ENCODE data around the gene VPS8.
"Not testable (repeated sequence)": the region's sequence is repeated elsewhere in the genome, so short reads cannot be mapped to it uniquely, and the experiment has no call there.

The VPS8 gene

GRCh38 chr3:184872200-184872599, 60.2 kb downstream of the VPS8 start:
- DNase-seq (ENCODE audit: low read depth), result no peak

GRCh38 chr3:184873141-184873540, 61.2 kb downstream of the VPS8 start:
- no peak for DNase-seq (ENCODE audit: low read depth)

DNA sequence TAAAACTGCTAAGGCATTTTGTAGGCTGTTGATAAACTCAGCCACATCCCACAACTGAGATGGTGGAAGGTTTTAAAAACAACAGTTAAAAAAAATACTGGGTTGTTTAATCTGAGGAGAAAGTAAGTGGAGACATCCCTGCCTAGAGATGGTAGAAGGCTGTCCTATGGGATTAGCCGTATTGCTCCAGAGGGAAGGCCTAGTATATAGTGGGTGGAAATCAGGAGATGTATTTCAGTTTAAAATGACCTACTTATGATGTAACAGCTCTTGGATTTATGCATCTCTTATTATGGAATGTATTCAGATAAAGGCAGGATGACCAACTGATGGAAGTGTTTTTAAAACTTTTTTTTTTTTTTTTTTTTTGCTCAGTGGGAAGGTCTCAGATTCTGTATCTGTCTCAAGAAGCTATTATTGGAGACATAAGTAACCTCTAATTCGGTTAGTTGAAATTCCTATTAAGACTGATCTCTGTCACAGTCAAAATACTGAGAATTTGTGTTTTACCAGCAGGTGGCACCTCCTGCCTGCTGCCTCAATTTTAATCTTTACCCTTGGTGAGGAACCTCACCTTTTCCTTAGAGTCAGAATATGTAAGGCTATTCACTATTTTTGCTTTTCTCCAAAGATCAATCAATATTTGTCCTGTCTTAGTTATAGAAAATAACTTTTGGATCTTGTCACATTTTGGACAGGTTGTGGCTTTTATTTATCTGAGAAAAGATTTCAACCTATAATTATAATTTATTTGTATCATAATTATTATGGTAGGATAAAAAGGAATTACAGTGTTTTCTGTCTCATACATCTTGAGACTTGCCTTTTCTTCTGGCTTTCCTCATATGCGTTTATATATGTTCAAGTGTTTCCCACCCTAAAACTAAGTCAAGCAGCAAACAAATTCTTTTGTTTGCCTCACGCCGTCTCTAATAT, 63.0 kb downstream of the VPS8 start:
- DNase-seq (ENCODE audit: low read depth), result no peak

GRCh38 chr3:184880276-184881019, 68.5 kb downstream of the VPS8 start:
- DNase-seq (ENCODE audit: low read depth), result no peak

- no peak for DNase-seq (ENCODE audit: low read depth)
These were observed 72.5 kb downstream of the VPS8 start for GRCh38 chr3:184884359-184885017.

DNA sequence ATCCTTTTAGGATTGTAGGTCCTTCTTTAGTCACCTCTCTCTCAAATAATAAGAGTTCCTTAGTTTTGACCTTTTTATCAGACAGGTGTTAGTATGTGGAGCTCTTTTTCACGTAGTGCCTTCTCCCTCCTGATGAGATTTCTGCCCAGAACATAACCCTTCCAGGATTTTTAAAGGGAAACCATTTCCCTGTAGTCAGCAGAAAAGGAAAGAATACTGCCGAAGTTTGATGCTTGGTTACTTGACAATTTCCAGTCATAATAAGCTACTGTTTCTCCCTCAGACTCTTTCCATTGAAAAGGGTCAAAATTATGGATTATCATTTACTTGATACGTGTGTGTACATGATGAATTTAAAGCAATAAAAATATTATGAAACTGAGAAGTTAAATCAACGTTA, 73.1 kb downstream of the VPS8 start:
- DNase-seq (ENCODE audit: low read depth), result no peak

DNA sequence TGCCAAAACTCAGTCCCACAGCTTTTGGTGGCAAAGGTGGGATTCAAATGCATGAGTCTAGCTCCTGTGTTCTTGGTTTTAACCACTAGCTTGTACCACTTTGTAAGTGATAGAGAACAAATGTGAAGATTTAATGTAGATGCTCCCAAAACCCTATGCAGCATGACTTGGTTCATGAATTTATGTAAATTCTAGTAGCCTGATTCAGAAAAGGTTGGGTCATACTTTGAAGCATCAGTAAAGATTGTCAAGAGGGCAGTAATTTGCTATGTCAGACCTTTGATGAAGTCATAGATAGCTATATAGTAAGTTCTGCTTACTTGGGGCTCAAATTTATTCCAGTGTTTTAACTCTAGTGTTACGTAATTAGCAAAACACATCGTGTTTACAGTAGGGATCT, 75.6 kb downstream of the VPS8 start:
- DNase-seq (ENCODE audit: low read depth), result no peak

GRCh38 chr3:184889312-184889904, 77.4 kb downstream of the VPS8 start:
- no peak for DNase-seq (ENCODE audit: low read depth)

DNA sequence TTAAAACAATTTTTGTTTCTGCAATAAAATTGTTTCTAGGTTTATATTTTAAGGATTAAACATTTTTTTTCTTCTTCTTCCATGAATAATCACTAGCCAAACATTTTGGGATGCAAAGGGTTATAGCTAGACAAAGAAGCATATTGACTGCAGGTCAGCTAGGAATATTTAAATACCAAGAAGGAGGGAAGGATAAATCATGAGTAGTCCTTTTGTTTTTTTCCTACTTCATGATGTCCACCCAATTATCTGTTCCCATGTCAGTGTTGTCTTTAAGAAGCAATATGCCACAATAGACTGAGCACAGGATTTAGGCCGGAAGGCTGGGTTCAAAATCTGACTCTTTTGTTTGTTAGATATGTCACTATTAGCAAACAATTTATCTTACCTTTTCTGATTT, 82.1 kb downstream of the VPS8 start:
- no peak for DNase-seq (ENCODE audit: low read depth)

DNA sequence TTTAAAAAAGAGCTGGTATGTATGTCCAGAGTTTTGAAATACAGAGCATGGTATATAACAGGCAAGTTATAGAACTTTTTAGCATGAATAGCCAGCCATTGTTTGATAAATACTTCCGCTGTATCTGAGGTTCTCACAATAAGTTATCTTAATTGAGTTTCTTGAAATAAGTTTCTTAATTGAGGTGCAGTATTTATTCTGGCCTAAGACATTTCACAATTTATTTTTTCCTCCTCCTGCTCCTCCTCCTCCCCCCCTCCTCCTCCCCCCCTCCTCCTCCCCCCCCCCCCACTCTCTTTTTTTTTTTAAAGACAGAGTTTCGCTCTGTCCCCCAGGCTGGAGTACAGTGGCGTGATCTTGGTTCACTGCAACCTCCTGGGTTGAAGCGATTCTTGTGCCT, 83.4 kb downstream of the VPS8 start:
- no peak for DNase-seq (ENCODE audit: low read depth)

GRCh38 chr3:184896336-184896735, 84.4 kb downstream of the VPS8 start:
- no peak for DNase-seq (ENCODE audit: low read depth)

- DNase-seq (ENCODE audit: low read depth), result no peak
These were observed 88.1 kb downstream of the VPS8 start for GRCh38 chr3:184899953-184900595.

- not testable (repeated sequence) for DNase-seq (ENCODE audit: low read depth)
These were observed 95.1 kb downstream of the VPS8 start for GRCh38 chr3:184907031-184907430.

- DNase-seq (ENCODE audit: low read depth), result no peak
These were observed 96.0 kb downstream of the VPS8 start for GRCh38 chr3:184907681-184908649.

DNA sequence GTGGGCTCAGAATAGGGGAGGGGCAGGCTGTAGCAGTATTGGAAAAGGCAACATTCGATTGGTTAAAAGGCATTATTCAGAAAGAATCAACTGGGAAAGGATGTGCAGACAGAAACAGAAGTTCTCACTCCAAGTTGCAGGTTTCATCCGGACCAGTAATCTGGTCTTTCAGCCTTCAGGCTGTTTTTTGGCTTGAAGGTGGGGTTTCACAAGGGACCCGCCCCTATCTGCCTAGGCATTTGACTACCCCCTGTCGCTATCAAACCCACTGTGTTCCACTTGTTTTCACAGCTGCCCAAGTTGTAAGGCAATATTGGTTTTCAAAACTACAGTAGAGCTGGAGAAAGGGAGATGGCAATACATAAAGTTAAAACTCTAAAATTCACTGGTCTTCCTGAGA, 96.9 kb downstream of the VPS8 start:
- DNase-seq (ENCODE audit: low read depth), result no peak

DNA sequence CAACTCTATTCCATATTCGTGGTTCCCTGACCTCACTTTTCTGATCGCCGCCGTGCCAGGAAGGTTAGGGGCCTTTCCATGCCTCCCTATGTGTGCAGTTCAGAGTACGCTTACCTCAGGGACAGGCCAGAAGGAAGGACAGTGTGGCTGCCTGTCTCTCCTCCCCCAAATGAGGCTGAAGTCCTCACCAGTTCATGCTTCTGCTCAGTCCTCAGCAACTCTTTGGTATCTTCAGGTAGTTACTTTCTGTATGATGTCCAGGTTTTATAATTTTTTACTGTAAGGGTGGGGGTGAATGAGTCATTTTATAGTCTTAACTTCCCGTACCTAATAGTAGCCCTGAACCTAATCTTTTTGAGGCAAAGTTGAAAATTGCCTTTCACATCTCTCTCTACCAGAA, 98.7 kb downstream of the VPS8 start:
- no peak for DNase-seq (ENCODE audit: low read depth)

DNA sequence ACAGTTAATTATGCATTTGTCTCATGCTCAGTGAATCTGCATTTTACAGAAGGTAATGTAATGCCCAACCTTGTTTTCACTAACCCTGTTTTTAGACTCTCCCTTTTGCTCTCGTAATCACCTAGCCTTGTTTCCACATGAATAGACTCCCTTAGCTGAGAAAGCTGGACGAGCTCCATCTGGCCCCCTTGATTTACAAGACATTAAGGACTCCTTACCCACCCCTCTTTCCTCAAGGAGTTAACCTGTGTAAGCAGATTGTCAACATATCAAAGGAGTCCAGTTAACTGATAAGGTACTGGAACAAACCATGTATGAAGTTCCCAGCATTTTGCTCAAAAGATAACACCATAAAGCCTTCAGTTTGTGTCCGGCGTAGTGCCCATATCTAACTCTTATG, 99.6 kb downstream of the VPS8 start:
- no peak for DNase-seq (ENCODE audit: low read depth)

DNA sequence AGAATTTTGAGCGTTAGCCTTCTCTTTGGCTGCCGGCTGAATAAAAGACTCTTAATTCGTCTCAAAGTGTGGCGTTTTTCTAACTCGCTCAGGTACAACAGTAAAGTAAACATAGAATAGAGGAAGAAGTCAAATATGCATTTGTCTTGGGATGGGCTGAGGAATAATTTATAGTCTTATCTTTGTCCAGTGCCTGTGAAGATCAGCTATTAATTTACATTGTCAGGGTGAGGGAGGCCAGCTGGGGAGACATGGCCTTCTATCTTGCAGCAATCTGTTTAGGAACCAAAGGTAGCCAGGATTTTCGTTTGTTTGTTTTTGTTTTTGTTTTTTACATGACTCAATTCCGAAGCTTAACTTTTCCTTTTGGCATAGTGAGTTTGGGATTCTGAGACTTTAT, 100.2 kb downstream of the VPS8 start:
- DNase-seq (ENCODE audit: low read depth), result no peak

DNA sequence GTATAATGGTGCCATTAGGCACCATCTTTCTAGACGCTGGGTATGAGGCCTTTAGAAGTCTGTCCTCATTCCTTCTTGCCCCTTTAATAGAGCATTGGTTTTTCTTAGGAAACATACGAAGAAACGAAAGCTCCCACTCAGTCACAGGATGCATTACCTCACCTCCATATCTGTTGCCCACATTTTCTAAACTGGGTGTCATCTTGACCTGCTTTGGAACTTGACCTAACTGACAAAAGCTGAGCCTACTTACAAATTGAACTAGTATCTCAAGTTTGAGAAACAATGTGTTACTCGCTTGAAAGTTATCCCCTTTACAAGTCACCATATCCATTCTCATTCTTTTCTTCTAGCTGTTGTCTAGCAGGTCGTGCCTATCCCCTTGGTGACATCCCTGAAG, 102.7 kb downstream of the VPS8 start:
- DNase-seq (ENCODE audit: low read depth), result no peak

- DNase-seq (ENCODE audit: low read depth), result no peak
These were observed 106.8 kb downstream of the VPS8 start for GRCh38 chr3:184918750-184919149.

DNA sequence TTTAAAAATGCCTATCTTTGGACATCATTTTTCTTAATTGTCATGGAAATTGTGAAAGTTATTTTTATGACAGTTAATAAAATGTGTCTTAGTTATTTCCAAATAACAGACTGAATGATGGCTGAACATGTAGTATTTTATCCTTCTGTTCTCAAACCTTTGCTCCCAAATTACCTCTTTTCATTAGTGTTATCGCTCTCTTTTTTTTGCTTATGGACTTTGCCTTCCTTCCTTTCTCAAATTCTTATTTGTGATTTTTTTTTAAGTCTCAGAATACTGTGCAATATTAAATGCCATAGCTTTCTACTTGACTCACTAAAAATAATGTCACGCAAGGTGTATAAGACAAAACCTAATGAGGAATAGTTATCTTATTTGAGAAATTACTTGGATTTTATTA, 107.7 kb downstream of the VPS8 start:
- no peak for DNase-seq (ENCODE audit: low read depth)
